ENCODE results near the gene LSR.
"Not testable (repeated sequence)": the region's sequence is repeated elsewhere in the genome, so short reads cannot be mapped to it uniquely, and the experiment has no call there.

LSR gene

DNA sequence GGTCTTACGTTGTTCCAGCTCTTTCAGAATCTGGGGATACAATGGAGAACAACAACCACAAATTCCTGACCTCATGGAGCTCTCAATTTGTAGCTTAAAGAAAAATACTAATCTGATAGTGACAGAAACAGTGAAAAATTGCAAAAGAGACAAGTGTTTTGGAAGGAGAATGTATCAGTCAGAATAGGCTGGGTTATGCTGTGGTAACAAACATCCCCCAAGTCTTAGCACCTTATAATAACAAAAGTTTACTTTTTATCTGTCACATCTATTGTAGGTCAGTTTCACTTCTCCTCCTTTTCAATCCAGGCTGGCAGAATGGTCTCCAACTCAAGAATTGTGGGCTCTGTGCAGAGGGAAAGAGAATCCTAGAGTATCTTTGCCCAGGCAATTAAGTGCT lies 29.8 kb upstream of the LSR start:
- no peak for DNase-seq (ENCODE audit: low read depth in 3 of 3)

DNA sequence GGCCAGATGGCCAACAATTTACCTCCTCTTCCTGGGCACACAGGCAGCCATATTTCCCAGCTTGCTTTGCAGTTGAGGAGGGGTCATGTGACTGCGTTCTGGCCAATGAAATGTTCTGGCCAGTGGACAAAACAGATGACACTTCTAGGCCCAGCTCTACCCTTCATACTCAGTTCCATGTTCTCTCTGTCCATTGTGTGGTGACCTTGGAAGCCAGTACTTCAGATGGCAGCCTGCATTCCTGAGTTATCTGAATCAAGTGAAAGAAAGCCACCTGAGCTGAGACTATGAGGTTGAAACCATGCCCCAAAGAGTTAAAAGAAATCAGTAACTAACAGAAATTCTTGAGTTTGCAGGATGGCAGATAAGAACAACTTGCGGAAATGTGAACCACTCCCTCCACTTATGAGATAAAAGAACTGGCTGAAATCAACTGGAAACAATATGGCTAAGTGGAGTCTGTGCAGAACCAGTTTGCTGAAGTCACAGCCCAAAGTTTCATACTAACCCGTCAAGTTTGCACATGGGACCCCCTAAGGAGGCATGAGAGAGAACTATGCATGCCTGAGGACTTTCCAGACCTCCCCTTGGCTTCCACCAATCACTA lies 28.4 kb upstream of the LSR start:
- no peak for DNase-seq (ENCODE audit: low read depth in 3 of 3)

- not testable (repeated sequence) for DNase-seq (ENCODE audit: low read depth in 3 of 3)
Observed at GRCh38 chr19:35220973-35221590, 27.7 kb upstream of the LSR start.

DNA sequence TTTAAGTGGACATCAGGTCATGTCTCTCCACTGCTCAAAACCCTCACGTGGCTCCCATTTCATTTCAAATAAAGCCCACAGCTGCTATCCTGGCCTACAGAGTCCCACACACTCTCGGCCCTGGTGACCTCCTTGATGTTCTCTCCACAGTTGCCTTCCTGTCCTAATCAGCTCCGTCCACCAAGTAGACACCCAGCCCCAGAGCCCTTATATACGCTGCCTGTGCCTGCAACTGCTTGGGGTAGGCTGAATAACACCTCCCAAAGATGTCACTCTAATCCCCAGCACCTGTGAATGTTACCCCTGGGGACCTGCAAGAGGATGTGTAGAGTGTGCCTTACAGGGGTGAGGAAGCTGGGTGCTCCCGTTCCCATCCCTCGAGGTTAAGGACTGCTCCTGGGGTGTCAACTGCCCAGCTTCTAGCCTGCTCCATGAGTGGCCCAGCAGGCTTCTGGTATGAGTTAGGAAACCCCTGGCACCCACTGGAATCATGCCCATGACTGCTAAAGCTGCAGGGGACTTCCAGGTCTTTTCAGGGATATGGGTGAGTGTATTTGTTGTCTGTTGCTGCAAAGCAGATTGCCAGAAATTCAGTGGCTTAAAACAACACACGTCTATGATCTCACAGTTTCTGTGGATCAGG lies 26.3 kb upstream of the LSR start:
- no peak for DNase-seq (ENCODE audit: low read depth in 3 of 3)

GRCh38 chr19:35223084-35223790 lies 25.6 kb upstream of the LSR start:
- no peak for DNase-seq (ENCODE audit: low read depth in 3 of 3)

GRCh38 chr19:35223862-35224505 lies 24.8 kb upstream of the LSR start:
- no peak for DNase-seq (ENCODE audit: low read depth in 3 of 3)

DNA sequence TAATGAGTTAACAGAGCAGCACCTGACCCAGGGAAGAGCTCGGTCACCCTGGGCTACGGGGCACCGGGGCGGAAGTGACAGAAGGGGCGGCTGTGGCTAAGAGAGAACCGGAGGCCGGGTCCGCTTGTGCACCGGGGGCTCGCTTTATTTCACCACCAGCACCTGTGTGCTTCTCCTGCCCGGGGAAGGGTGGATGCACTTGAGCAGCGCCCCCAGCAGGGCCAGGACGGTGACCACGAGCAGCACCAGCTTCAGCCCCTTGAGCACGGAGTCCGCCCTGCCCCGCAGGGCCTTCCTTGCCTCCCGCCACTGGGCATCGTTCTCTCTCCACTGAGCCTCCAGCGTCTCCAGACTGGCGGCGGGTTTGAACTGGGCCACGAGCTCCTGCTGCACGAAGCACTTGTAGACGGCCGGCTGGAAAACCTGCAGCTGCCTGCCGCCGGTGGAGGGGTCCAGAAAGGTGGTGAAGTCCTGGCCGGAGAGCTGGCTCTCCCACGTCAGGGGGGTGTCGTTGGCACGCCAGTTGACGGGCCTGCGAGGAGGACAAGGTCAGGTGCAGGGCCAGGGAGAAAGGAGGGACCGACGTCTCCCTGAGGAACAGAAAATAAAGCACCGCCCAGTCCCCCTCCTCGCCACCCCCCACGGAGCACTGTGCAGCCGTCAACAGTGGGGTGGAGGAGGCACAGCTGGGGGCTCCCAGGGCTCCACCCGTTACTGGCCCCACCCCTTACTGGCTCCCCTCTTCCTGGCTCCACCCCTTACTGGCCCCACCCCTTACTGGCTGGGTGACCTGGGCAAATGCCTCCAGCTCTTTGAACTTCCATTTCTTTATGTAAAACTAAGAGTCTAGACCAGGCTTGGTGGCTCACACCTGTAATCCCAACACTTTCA lies 23.9 kb upstream of the LSR start:
- DNase-seq (ENCODE audit: low read depth in 3 of 3): no peak

GRCh38 chr19:35225951-35226350 lies 22.9 kb upstream of the LSR start:
- no peak for DNase-seq (ENCODE audit: low read depth in 3 of 3)

DNA sequence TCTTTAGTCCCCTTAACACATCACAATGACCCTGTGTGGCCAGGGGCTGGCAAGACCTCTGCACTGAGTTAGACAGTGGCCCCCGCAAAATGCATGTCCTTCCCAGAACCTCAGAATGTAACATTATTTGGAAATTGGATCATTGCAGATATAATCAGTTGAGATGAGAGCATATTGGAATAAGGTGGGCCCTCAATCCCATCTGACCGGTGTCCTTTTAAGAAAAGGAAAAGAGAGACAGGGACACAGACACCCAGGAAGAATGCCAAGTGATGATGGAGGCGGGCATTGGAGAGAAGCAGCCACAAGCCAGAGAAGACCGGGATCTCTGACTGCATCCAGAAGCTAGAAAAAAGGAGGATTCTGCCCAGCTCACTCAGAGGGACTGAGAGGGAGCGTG lies 22.1 kb upstream of the LSR start:
- DNase-seq (ENCODE audit: low read depth in 3 of 3): no peak

DNA sequence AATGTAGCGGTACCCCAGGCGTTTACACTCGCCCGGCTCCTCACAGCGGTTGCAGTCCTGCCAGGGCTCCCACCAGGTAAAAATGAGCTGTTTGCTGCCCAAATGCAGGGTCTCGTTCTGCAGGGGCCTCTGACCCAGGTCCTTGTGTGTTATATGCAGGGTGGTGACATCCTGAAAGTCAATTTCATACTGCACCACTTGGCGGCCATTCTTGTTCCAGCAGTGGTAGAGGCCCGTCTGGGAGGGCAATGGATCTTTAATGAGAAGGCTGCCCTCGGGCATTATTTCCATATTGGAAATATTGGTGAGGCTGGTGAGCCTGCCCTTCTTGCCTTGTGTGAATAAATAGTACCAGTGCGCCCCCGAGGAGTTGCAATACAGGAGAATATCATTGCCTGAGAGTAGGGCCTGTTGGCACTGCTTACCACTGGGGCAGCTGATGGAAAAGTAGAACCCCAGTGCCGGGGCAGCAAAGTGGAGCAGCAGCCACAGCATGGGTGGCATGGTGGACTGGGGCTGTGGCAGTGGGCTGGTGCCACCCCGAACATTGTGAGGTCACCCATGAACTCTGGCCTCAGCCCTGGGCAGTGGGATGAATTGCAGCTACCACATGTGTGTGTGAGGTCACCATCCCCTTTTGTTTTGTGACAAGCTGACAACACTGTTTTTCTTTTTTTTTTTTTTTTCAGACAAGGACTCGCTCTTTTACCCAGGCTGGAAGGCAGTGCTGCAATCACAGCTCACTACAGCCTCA lies 20.4 kb upstream of the LSR start, which contains the start of gene FAM187B:
Gene FAM187B (minus strand): TSS at position 563 of the 754 bp plus-strand sequence. CDS start 59 bp downstream, at position 504.
- DNase-seq (ENCODE audit: low read depth in 3 of 3): no peak

DNA sequence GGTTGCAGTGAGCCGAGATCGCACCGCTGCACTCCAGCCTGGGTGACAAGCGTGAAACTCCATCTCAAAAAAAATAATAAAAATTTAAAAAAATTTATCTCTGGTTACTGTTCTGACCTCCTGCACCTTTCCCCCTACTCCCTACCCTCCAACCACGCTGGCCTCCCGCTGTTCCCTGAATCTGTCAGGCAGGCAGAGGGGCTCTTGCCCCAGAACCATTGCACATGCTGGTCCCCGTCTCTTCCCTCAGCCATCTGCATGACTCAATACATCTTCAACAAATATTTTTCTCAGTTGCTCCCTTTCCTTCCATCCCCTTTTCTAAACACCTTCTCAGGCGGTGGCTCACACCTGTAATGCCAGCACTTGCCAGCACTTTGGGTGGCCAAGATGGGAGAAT lies 19.2 kb upstream of the LSR start:
- no peak for DNase-seq (ENCODE audit: low read depth in 3 of 3)

- DNase-seq (ENCODE audit: low read depth in 3 of 3): no peak
Observed at GRCh38 chr19:35231956-35232645, 16.7 kb upstream of the LSR start.

DNA sequence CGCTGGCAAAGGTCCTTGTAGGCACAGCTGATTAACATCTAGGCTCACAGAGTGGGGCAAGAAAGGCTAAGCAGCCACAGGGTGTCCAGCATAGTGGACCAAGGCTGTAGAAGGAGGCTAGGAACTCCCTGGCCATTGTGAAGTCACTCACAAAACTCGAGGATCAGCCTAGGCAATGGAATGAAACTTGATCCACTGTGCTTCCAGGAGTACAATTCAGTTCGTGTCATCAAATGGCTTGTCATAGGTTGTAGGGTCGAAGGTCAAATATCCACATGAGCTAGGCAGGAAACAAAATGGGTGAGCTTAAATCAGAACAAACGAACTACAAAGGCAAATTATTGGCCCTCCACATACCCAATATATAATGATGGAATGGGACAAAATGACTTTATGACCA lies 15.9 kb upstream of the LSR start:
- DNase-seq (ENCODE audit: low read depth in 3 of 3): no peak

DNA sequence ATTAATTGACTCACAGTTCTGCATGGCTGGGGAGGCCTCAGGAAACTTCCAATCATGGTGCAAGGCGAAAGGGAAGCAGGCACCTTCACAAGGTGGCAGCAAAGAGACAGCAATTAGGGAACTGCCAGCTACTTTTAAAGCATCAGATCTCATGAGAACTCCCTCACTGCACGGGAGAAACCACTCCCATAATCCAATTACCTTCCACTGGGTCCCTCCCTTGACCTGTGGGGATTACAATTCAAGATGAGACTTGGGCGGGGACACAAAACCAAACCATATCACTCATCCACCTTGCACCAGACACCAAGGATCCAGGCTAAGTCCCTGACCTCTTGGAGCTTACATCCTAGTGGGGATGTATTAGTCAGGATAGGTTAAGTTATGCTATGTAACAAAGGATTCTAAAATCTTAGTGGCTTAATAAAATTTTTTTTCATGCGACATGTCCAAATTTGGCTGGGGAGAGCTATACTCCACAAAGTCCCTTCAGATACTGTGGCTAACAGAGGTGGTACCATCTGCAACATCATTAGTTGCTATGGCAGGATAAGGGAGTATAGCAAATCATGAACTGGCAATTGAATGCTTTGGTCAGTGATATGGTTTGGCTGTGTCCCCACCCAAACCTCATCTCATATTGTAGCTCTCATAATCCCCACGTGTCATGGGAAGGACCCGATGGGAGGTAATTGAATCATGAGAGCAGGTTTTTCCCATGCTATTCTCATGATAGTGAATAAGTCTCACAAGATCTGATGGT lies 12.0 kb upstream of the LSR start:
- DNase-seq (ENCODE audit: low read depth in 3 of 3): no peak

DNA sequence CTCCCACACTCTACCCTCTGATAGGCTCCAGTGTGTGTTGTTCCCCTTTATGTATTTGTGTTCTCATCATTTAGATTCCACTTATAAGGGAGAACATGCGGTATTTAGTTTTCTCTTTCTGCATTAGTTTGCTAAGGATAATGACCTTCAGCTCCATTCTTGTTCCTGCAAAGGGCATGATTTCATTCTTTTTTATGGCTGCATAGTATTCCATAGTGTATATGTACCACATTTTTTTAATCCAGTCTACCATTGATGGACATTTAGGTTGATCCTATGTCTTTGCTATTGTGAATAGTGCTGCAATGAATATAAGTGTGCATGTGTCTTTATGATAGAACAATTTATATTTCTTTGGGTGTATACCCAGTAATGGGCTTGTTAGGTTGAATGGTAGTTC lies 9.2 kb upstream of the LSR start:
- DNase-seq (ENCODE audit: low read depth in 3 of 3): not testable (repeated sequence)

DNA sequence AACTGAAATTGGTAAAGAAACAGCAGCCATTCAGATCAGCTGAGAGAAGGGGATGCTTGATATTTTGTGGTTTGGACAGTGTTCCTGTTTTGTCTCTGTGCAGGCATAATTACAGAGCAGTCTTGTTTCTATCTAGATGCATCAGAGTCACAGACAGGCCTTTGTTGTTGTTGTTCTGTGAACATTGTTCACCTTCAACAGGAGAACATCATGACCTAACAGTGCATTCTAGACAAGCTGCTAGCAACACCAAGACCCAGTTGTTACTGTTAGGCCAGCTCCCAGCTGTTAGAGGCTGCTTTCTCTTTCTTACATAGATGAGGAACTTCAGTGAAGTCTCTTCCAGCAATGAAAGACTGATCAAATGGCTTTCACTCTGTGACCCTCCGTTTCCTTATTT lies 8.5 kb upstream of the LSR start:
- no peak for DNase-seq (ENCODE audit: low read depth in 3 of 3)

- no peak for DNase-seq (ENCODE audit: low read depth in 3 of 3)
Observed at GRCh38 chr19:35241417-35241816, 7.4 kb upstream of the LSR start.

DNA sequence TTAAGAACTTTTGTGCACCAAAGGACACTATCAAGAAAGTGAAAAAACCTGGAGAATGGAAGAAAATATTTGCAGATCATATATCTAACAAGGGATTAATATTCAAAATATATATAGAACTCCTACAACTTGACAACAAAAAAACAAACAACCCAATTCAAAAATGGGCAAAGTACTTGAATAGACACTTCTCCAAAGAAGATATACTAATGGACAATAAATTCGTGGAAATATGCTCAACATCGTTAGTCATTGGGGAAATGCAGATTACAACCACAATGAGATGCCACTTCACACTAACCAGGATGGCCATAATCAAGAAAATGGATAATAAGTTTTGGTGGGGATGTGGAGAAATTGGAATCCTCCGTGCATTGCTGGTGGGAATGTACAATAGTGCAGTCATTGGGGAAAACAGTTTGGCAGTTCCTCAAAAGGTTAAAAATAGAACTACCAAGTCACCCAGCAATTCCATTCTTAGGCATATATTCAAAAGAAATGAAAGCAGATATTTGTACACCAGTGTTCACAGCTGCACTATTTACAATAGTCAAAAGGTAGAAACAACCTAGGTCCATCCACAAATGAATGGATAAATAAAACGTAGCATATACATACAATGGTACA lies 2.2 kb upstream of the LSR start:
- DNase-seq (ENCODE audit: low read depth in 3 of 3): no peak

Data from stimulated activated CD4-positive, alpha-beta T cell treated with anti-CD3 and anti-CD28 coated beads, TNF-alpha, amount 100 ng/mL, for 4 hours (primary cell).